Mucosa of gallbladder (tissue), 1 donor: Measurements from ENCODE around the gene EXOC6. TPM values are rescaled to one million over a fixed set of nuclear protein-coding genes. Genes with fewer than 3 reads are reported as not detected.

Experiments used
- DNase-seq: peaks from one replicate; pipeline ENCODE4 v3.0.0-alpha.2; 2020; ENCODE audit warnings: low spot score
- total RNA-seq: library from RNA; stranded (reverse); gene quantifications from one replicate; pipeline ENCODE4 v1.2.1, GENCODE V29; 2021
- donor health status: DM: no; HTN: no; CAD: no.

Gene EXOC6
- total RNA-seq, 1 donor from 2014 or later = 26.0 TPM

DNA sequence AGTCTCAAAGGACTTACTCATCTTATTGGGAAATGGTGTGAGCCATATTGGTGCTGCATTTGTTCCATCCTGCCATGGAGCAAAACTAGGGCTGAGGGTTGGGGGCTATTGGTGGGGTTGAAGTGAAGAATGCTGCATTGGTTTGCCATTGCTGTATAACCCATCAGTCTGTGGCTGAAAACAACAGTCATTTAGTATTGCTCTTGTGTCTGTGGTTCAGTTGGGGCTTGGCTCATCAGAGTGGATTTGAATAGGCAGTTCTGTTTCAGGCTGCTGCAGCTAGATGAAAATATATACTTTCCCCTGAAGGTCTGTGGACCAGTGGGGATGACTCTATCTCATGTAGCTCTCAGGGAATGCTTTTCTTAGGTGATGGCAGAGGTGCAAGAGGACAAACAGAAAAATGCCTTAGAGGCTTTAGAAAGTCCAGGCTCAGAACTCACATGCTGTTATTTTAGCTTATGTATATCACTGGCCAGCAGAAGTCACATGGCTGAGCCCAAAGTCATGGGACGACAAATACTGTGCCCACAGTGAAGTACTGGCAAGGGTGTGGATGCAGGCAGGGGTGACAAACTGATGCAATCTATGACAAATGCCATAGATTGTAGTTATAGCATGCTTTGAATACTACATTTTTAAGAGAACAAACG, 15.2 kb upstream of the EXOC6 start:
- no peak for DNase-seq

DNA sequence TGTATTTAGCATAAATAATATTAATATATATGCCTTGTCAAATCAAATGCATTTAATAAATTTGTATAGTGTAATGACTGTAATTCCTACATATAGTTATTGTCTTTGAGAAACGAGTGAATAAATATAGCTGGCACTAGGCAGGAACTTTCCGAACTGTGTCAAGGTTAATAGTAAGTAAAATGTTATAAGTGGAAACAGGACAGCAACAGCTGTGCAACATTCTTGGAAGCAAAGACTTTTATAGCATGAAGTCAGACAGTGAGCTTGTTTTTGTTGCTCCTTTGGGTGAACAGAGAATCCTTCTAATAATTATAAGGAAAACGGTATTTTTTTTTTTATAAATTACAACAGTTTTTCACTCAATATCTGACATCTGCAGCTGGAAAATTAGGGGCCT, 14.0 kb upstream of the EXOC6 start:
- DNase-seq = no peak

DNA sequence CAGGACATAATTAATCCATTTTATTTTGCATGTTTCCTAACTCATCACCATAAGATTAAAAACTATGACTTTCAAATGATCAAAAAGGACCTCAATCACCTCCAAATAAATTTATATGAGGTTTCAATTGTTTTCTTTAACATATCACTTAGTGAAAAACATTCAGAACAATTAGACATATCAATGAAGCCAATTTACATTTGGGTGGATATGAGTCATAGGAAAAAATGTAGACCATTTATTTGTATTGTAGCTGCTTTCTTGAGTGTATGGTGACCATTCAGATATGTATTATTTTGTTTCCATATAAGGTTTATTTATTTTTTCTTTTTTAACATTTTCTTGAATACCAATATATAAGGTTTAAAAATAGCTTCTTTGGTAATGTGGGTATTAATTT, 13.3 kb upstream of the EXOC6 start:
- no peak for DNase-seq

DNA sequence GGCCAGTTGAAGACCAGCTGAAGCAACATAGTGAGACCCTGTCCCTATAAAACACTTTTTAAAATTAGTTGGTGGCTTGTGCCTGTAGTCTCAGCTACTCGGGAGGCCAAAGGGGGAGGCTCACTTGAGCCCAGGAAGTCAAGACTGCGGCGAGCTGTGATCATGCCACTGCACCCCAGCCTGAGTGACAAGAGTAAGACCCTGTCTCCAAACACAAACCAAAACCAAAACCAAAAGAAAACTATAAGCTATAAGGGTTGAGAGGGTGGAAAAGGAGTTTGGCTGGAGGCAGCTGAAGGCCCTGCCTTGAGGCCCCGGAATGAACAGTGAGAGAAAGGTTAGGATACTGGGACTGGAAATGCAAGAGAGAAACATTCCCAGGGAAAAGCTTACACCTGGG, 10.9 kb upstream of the EXOC6 start:
- DNase-seq = no peak

DNA sequence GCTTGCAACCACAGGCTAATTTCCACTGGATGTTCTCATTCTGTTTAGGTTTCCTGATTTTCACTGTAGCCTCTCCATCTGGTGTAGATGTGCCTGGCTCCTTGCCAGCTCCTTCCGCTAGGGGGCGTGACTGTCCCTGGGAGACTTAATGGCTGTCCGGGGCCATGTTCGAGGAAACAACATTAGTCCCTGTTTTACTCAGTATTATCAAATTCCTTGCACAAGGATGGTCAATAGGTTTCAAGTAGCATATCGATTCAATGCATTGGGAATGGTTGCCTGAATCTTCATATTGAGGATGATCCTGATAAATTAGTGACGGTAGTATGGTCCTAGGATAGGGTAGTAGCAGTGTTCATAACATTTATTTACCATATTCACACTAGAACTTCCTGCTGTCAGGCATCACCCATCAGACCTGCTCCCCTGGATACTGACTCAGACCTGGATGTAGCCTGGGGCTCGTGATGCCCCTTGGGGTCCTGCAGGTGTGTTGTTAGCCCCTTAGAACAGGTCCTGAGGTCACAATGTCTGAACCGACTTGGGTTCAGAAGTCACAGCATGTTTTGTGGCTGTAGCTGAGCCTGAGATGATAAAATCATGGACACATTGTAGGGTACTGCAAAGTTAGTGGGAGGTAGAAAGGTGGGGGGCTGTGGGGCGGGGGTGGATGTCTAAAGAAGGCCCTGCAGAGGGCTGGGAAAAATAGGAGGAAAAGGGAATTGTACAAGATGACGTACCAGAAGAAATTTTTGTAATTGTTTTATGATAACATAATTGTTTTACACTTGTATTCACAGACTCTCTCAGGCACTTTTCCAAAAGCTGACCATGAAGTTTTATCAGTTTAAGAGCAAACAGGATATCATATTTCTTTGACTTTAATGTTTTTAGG, 8.9 kb upstream of the EXOC6 start:
- DNase-seq = no peak

DNA sequence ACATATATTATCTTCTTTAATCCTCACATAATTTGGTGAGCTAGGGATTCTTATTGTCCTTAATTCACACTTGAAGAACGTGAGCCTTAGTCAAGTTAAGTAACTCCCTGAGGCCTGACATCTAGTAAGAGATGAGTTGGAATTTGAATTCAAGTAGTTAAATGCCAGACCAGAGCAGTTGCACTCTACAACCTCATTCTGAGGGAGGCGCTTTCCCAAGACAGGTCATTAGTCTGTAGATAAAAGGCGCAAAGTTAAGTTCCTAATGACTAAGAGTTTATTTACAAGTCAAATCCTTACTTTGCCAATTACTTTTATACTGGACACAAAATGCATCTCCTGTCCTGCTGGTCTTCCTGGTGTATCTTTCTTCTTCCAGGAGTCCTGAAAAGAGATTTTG, 3.6 kb upstream of the EXOC6 start:
- no peak for DNase-seq

DNA sequence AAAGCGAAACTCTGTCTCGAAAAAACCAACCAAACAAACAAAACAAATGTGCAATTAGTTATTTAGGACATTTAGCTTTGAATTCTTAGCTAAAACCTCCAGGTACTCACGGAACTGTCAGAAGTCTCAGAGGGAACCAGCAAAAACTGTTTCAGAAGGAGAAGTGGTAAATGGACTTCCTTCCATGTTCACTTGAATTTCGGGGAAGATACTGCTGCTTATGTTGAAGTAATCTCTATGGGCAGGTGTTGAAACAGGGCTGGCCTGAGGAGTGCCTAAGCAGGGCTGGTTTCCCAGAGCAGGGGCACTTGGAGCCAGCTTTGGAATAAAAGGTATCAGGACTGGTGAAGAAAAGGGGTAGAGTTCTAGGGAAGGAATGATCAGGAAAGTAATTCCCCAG, 2.4 kb upstream of the EXOC6 start:
- DNase-seq = no peak

DNA sequence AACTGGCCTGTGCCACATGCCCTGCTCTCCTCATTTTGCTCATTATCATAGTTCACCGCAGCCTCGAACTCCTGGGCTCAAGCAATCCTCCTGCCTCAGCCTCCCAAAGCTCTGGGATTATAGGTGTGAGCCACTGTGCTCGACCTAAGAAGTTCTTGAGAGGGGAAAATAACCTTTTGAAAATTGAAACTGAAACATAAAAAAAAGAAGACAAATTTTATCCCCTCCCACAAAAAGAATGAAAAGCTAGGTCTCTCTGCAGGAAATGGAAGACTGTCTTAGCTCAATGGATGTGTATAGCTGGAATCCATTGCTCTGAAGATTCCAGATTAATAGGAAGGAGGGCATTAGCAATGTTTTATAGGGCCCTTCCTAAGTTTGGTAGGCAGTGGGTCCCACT, 2.0 kb upstream of the EXOC6 start:
- no peak for DNase-seq

DNA sequence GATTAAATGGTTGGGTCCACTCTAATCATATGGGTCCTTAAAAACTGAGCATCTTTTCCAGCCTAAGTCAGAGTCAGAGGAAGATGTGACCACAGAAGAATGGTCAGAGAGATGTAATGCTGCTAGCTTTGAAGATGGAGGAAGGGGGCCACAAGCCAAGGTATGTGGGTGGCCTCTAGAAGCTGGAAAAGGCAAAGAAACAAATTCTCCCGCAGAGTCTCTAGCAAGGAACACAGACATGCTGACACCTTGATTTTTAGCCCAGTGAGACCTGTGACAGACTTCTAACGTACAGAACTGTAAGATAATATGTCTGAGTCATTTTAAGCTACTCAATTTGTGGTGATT, 1.5 kb upstream of the EXOC6 start:
- DNase-seq = no peak

DNA sequence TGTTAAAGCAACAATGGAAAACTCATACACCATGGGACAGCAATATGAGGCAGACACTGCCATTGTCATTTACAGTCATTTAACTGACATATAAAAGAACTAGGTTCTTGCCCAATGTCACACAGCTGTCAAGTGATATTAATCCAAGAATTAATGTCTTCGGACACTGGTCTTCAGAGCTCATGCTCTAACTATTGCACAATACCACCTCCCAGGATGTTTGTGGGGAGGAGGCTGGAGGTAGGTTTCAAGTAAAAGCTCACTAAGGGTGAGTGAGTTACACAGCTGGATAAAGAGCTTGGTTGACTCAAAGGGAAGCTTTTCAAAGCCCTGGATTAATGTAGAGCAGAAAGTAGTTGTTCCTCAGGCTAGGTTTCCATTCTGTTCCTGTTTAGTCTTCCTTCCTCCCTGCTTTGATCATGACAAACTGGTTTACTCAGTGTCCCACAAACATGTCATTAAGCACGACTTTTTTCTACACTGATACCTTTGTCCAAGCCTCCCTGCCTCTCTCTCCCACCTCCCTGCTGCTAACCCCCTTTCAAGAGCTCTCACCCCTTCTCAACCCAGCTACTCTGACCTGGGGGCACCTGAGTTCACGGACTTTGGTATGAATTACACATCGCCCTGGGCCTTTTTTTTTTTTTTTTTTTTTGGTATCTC, 987 bp upstream of the EXOC6 start:
- DNase-seq = no peak

DNA sequence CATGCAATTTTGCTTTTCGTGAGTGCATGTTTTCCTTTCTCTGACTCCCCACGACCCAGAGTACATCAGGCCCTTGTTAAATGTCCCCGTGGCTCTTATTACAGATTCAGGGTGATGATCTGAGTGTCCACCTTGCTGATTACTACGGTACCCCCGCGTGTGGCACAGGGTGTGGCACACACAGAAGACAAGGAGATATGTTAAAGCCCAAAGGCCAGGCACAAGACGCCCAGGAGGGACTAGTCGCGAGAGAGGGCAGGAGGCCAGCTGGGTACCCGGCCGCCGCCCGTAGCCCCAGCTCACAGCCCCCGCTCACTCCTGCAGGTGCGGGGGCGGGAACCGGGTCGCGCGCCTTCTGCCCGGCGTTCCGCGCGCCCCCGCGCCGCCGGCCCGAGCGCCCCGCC, 281 bp upstream of the EXOC6 start:
- DNase-seq = no peak

DNA sequence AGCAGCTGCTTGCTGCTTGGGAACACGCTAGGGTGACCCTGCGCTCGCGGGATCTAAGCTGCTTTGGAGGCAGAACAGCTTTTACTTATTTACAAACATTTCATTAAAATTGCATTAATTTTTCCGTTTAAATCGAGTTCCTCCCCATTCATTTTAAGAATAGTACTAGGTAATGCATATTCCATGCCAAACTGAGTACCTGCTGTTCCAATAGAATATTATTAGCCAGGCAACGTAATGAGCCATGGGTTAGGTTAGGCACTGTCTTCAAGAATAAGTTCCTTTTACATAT, 860 bp downstream of the EXOC6 start:
- no peak for DNase-seq

DNA sequence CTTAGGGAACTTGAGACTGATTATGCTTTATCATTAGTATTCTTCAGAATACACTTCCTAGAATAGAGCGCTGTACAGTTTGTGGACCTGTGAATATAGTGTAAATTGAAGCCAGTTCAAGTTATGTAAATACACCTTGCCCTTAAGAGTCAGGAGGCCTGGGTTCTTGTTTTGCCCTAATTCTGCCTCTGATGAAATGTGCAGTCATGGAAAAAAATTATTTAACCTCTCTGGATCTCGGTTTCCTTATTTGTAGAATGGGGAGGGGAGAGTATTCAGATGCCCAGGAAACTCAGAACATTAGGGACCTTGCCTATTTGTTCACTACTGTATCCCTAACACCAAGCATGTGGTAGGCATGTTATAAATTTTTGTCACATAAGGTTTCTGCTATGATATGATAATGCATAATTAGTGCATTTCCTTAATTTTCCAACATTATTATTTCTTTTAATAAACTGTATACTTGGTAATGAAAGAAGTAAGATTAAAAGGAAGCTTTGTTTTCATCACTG, 1.3 kb downstream of the EXOC6 start:
- no peak for DNase-seq

DNA sequence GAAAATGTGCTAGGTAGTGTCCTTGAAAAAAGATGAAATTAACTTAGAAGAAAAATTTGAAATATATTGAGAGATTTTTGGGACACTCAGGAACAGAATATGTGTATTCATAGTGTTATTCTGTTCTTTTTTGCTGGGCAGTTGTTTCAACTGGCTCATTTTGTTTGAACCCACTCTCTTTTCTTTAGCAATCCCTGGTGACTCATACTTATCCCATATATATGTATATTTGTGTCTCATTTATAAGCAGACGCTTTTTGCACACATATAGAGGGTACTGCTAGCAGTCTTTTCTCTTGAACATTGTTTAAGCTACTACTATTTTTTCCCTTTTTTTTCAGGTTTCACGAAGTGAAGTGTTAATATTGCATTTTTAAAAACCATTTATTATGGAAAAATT, 1.9 kb downstream of the EXOC6 start:
- no peak for DNase-seq

DNA sequence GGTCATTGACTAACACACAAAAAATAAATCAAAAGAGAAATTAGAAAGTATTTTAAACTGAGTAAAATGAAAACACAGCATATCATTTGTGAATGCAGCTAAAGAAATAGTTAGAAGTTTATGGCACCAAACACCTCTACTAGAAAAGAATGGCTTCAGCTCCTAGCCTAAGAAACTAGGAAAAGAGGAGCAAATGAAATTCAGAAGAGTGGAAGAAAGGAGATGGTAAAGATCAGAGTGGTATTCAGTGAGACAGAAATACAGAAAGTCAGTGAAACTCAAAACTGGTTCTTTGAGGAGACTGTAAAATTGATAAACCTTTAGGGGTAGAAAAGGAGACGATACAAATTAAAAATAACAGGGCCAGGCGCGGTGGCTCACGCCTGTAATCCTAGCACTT, 2.7 kb downstream of the EXOC6 start:
- no peak for DNase-seq

DNA sequence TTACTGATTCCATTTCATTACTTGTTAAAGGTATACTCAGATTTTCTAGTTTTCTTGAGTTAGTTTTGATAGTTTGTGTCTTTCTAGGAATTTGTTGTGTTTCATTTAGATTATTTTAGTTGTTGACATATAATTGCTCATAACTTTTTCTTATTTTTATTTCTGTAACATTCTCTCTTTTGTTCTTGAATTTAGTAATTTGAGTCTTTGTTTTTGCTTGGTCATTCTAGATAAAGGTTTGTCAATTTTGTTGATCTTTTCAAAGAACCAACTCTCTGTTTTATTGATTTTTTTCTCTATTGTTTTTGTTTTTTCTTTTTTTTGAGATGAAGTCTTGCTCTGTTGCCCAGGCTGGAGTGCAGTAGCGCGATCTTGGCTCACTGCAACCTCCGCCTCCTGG, 7.2 kb downstream of the EXOC6 start:
- DNase-seq = no peak

DNA sequence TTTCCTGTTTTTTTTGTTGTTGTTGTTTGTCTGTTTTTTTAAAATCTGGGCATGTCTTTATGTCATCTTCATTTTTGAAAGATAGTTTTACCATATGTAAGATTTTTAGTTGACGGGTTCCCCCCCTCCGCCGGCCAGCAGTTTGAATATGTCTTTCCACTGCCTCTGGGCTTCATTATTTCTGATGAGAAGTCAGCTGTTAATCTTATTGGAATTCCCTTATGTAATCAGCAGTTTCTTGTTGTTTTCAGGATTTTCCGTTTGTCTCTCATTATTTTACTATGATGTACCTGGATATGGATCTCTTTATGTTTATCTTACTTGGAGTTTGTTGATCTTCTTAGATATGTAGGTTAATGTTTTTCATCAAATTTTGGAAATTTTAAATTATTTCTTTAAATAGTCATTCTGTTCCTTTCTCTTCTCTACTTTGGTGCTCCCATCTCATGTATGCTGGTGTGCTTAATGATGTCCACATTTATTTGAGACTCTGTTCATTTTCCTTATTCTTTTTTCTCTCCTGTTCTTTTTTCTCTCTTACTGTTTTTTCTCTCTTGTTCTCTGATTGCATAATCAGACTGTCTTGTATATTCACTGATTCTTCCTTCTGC, 9.7 kb downstream of the EXOC6 start:
- no peak for DNase-seq

DNA sequence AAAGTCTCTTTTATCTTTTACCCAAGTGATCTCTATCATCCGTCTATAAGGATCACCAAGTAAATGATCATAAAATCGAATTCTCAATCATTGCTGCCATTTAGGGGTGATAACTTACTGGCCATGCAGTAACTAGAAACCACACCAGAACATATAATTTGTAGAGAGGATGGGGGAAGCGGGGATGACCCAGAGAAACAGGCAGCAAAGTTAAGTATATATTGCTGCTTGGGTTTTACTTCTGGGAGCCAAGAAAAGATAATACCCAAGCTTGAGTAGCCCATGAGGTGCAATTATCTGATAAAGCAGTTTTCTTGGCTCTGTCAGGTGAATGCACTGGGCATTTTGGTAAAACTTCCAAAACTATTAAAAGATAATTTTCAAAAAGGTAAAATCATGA, 18.9 kb downstream of the EXOC6 start:
- DNase-seq = no peak

DNA sequence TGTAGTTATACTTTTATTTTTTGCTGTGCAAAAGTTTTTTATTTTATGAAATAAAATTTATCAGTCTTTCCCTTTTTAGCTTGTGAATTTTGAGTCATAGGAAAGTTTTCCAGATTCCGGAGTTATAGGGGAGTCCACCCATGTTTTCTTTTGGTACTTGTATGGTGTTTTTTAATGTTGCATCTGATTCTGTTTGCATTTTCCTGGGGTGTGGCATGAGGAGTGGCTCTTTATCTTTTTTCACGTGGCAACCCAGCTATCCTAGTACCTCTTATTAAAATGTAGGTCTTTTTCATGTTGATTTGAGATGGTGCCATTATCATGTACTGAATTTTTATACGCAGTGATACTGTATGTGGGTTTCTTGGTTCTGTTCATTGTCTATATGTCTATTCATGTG, 19.7 kb downstream of the EXOC6 start:
- no peak for DNase-seq

DNA sequence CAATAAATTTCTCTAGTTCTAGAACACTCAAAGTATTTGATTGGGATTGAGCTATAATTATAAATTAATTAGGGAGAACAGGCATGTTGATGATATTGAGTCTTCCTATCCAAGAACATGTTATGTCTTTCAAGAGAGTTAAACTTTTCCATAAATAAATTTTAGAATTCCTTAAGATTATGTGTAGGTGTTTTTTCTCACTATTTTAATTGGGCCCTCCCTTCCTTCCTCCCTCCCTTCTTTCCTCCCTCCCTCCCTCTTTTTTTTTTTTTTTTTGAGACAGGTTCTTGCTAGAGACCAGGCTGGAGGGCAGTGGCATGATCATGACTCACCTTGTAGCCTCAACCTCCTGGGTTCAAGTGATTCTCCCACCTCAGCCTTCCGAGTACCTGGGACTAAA, 20.2 kb downstream of the EXOC6 start:
- no peak for DNase-seq

DNA sequence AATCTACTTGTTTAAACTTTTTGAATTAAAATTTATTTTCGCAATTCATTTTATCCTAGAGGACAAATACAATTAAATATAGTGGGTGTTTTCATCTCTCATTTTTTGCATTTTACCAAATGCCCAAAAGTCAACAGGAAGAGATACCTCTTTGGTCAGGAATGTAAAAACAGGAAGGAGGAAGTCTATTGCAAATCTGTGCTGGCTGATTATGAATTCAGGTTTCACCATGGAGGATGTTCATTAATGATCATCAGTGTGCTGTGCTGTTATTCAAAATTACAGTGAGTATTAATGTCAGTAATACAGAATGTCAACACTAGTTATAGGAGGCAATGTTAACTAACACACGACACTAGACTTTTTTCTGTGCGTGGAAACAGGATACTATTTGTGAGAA, 24.7 kb downstream of the EXOC6 start:
- no peak for DNase-seq

DNA sequence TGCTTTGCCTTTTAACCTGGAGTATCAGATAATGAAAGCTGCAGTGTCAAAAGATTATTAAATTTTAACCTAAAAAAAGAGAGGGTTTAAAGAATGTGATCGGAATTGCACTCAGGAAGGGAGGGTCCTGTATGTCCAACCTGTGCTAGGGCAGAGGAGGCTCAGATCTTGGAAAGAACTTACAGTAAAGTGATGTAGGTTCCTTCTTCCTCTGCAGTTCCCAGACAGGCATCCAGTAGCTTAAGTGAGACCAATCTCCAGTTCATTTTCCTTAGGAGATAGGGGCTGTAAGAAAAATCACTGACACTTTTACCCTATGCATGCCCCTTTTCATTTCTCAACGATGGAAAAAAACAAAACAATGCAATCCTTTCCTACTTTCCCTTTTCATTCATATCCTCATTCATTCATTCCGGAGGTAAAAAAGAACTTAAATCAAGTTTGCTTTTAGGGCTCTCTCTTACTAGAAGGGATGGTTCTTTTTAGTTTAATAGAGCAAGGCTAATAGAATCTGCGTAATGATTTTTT, 28.3 kb downstream of the EXOC6 start:
- no peak for DNase-seq
